IMR-90 (cell line): ENCODE data around the gene TMF1.
A peak's percentile ranks its signal among the peaks of the same experiment; 100 is the strongest.

Experiments
- BHLHE40 ChIP-seq: fragments of 150-350 bp; IDR thresholded peaks from 2 replicates; pipeline ENCODE4 v1.6.1; 2016; ENCODE audit warnings: mild to moderate bottlenecking, low read depth, low read length
- CEBPB ChIP-seq: IDR thresholded peaks from 2 replicates; pipeline ENCODE4 v1.6.1; 2012; ENCODE audit warnings: low read depth, low read length, improper control_type of control experiment
- CHD1 ChIP-seq: IDR thresholded peaks from 2 replicates; pipeline ENCODE4 v1.6.1; 2012; ENCODE audit warnings: low read depth, low read length, improper control_type of control experiment
- CTCF ChIP-seq: conservative IDR thresholded peaks from 2 replicates; pipeline ENCODE4 v1.5.1; 2012; ENCODE audit warnings: mild to moderate bottlenecking, low read depth, low read length, improper control_type of control experiment
- ELK1 ChIP-seq: fragments of 150-350 bp; IDR thresholded peaks from 2 replicates; pipeline ENCODE4 v1.6.1; 2016; ENCODE audit warnings: low read depth, mild to moderate bottlenecking, low read length, moderate library complexity, borderline replicate concordance
- FOS ChIP-seq: fragments of 150-350 bp; IDR thresholded peaks from 2 replicates; pipeline ENCODE4 v1.6.1; 2016; ENCODE audit warnings: low read depth, low read length
- MAFK ChIP-seq: IDR thresholded peaks from 2 replicates; pipeline ENCODE4 v1.6.1; 2012; ENCODE audit warnings: low read depth, low read length, improper control_type of control experiment
- MXI1 ChIP-seq: IDR thresholded peaks from 2 replicates; pipeline ENCODE4 v1.6.1; 2012; ENCODE audit warnings: low read depth, mild to moderate bottlenecking, low read length, moderate library complexity, borderline replicate concordance
- POLR2A ChIP-seq: IDR thresholded peaks from 2 replicates; pipeline ENCODE4 v1.6.1; 2012; ENCODE audit warnings: mild to moderate bottlenecking, low read depth, low read length
- RAD21 ChIP-seq: IDR thresholded peaks from 2 replicates; pipeline ENCODE4 v1.6.1; 2012; ENCODE audit warnings: low read length, improper control_type of control experiment
- RCOR1 ChIP-seq: IDR thresholded peaks from 2 replicates; pipeline ENCODE4 v1.6.1; 2012; ENCODE audit warnings: mild to moderate bottlenecking, low read length, improper control_type of control experiment; ENCODE audit not compliant: insufficient replicate concordance
- RFX5 ChIP-seq: IDR thresholded peaks from 2 replicates; pipeline ENCODE4 v1.8.0; 2012; ENCODE audit warnings: low read depth, mild to moderate bottlenecking, low read length, moderate library complexity
- SMC3 ChIP-seq: fragments of 150-350 bp; IDR thresholded peaks from 2 replicates; pipeline ENCODE4 v1.6.1; 2016; ENCODE audit warnings: low read depth, mild to moderate bottlenecking, antibody characterized with exemption, low read length, moderate library complexity
- USF2 ChIP-seq: fragments of 150-350 bp; IDR thresholded peaks from 2 replicates; pipeline ENCODE4 v1.6.1; 2017; ENCODE audit warnings: mild to moderate bottlenecking, antibody characterized with exemption, low read length, low read depth

GRCh38 chr3:69085833-69086722 is 33.9 kb upstream of the TMF1 start:
- TF ChIP-seq CEBPB = 0 out of 2 replicates have a peak, but pooled peaks have one; percentile 4
- TF ChIP-seq RAD21 = no peak
- no peak for TF ChIP-seq CTCF
- 0 out of 2 replicates have a peak, but pooled peaks have one; percentile 73 for TF ChIP-seq CHD1
- TF ChIP-seq SMC3 = no peak
- no peak for TF ChIP-seq POLR2A
- no peak for TF ChIP-seq USF2
- no peak for TF ChIP-seq MAFK
- TF ChIP-seq BHLHE40 = no peak
- TF ChIP-seq FOS = no peak
- TF ChIP-seq RFX5 = no peak
- no peak for TF ChIP-seq MXI1
- peak; percentile 14 for TF ChIP-seq RCOR1
- no peak for TF ChIP-seq ELK1
